Mucosa of rectum (tissue), 2 donors: ENCODE measurements around the gene CLIP4.

Experiments used
- H3K27ac ChIP-seq, 2 donors: one replicate each; pipeline ENCODE4 v1.7.0; 2013; ENCODE audit warnings: inconsistent platforms in 2 of 2, low read depth in 2 of 2, low read length in 2 of 2
- H3K27me3 ChIP-seq, 2 donors: one replicate each; pipeline ENCODE4 v1.7.0; 2013; ENCODE audit warnings: low read length in 2 of 2; ENCODE audit not compliant: control insufficient read depth in 2 of 2, insufficient read depth in 2 of 2
- H3K36me3 ChIP-seq, 2 donors: one replicate each; pipeline ENCODE4 v1.7.0; 2013; ENCODE audit warnings: low read length in 2 of 2; ENCODE audit not compliant: control insufficient read depth in 2 of 2, insufficient read depth in 2 of 2
- H3K4me1 ChIP-seq, 2 donors: one replicate each; pipeline ENCODE4 v1.7.0; 2013; ENCODE audit warnings: low read length in 2 of 2, mild to moderate bottlenecking in 1 of 2; ENCODE audit not compliant: control insufficient read depth in 2 of 2, insufficient read depth in 2 of 2
- H3K4me3 ChIP-seq, 2 donors: one replicate each; pipeline ENCODE4 v1.7.0; 2013; ENCODE audit warnings: low read length in 2 of 2
- H3K9ac ChIP-seq, 2 donors: one replicate each; pipeline ENCODE4 v1.7.0; 2013; ENCODE audit warnings: low read length in 2 of 2, low read depth in 1 of 2, mild to moderate bottlenecking in 1 of 2
- H3K9me3 ChIP-seq, 2 donors: one replicate each; pipeline ENCODE4 v1.7.0; 2013; ENCODE audit warnings: low read length in 2 of 2; ENCODE audit not compliant: control insufficient read depth in 2 of 2
- donor health status: healthy.
- donor health status: Normal muscosa, but diverticular disease.

Gene CLIP4

GRCh38 chr2:29196792-29197788 lies 81.9 kb downstream of the CLIP4 start:
- H3K9ac ChIP-seq, result no peak overlapping the region
- no peaks in the 10 kb centered on the region for H3K9me3 ChIP-seq
- H3K27me3 ChIP-seq, result no peaks in the 10 kb centered on the region
- H3K4me3 ChIP-seq, result no peak overlapping the region
- H3K4me1 ChIP-seq, result no peaks in the 10 kb centered on the region
- no peak overlapping the region for H3K27ac ChIP-seq
- no peaks in the 10 kb centered on the region for H3K36me3 ChIP-seq

GRCh38 chr2:29201979-29202378 lies 86.8 kb downstream of the CLIP4 start:
- Histone ChIP-seq H3K9ac (no peak overlapping the region), H3K27me3 (no peaks in the 10 kb centered on the region), H3K4me3 (no peak overlapping the region), H3K27ac (no peak overlapping the region), H3K36me3 (no peaks in the 10 kb centered on the region), H3K9me3 (no peaks in the 10 kb centered on the region), H3K4me1 (no peaks in the 10 kb centered on the region)

- Histone ChIP-seq H3K4me1 (no peaks in the 10 kb centered on the region), H3K27me3 (no peaks in the 10 kb centered on the region), H3K27ac (no peak overlapping the region), H3K9ac (no peak overlapping the region), H3K9me3 (no peaks in the 10 kb centered on the region), H3K4me3 (no peak overlapping the region), H3K36me3 (no peaks in the 10 kb centered on the region)
Measured at GRCh38 chr2:29202819-29203495, 87.7 kb downstream of the CLIP4 start.

GRCh38 chr2:29206941-29207340 lies 91.7 kb downstream of the CLIP4 start:
- no peak overlapping the region for H3K27ac ChIP-seq

GRCh38 chr2:29207352-29208148 lies 92.3 kb downstream of the CLIP4 start:
- H3K27me3 ChIP-seq, result no peaks in the 10 kb centered on the region
- no peaks in the 10 kb centered on the region for H3K9me3 ChIP-seq
- no peaks in the 10 kb centered on the region for H3K4me1 ChIP-seq
- no peak overlapping the region for H3K27ac ChIP-seq
- H3K4me3 ChIP-seq, result no peak overlapping the region
- H3K9ac ChIP-seq, result no peak overlapping the region
- H3K36me3 ChIP-seq, result no peaks in the 10 kb centered on the region

More at GRCh38 chr2:29206941-29207340, 91.7 kb downstream of the CLIP4 start:
- Histone ChIP-seq H3K4me1 (no peaks in the 10 kb centered on the region), H3K27me3 (no peaks in the 10 kb centered on the region), H3K4me3 (no peak overlapping the region), H3K9me3 (no peaks in the 10 kb centered on the region), H3K9ac (no peak overlapping the region), H3K36me3 (no peaks in the 10 kb centered on the region)

- H3K9ac ChIP-seq, result no peak overlapping the region
- H3K27me3 ChIP-seq, result no peaks in the 10 kb centered on the region
- no peak overlapping the region for H3K4me3 ChIP-seq
- H3K27ac ChIP-seq, result no peak overlapping the region
- no peaks in the 10 kb centered on the region for H3K9me3 ChIP-seq
- no peaks in the 10 kb centered on the region for H3K4me1 ChIP-seq
- no peaks in the 10 kb centered on the region for H3K36me3 ChIP-seq
Measured at GRCh38 chr2:29209551-29209950, 94.3 kb downstream of the CLIP4 start.

- no peaks in the 10 kb centered on the region for H3K9me3 ChIP-seq
- no peak overlapping the region for H3K9ac ChIP-seq
- no peaks in the 10 kb centered on the region for H3K36me3 ChIP-seq
- no peak overlapping the region for H3K4me3 ChIP-seq
- no peak overlapping the region for H3K27ac ChIP-seq
- H3K27me3 ChIP-seq, result no peaks in the 10 kb centered on the region
- no peaks in the 10 kb centered on the region for H3K4me1 ChIP-seq
Measured at GRCh38 chr2:29212009-29212408, 96.8 kb downstream of the CLIP4 start.

GRCh38 chr2:29213888-29214291 lies 98.7 kb downstream of the CLIP4 start:
- Histone ChIP-seq H3K27me3 (no peaks in the 10 kb centered on the region), H3K36me3 (no peaks in the 10 kb centered on the region), H3K9me3 (no peaks in the 10 kb centered on the region), H3K27ac (no peak overlapping the region), H3K4me1 (no peaks in the 10 kb centered on the region), H3K4me3 (no peak overlapping the region), H3K9ac (no peak overlapping the region)

- H3K9me3 ChIP-seq, result no peaks in the 10 kb centered on the region
- H3K9ac ChIP-seq, result no peak overlapping the region
- H3K4me3 ChIP-seq, result no peak overlapping the region
- H3K27ac ChIP-seq, result no peak overlapping the region
- no peaks in the 10 kb centered on the region for H3K27me3 ChIP-seq
- H3K36me3 ChIP-seq, result no peaks in the 10 kb centered on the region
- no peaks in the 10 kb centered on the region for H3K4me1 ChIP-seq
Measured at GRCh38 chr2:29215073-29215472, 99.9 kb downstream of the CLIP4 start.
